Measurements from ENCODE around the gene ABHD2. TPM values are rescaled to one million over a fixed set of nuclear protein-coding genes. Genes with fewer than 3 reads are reported as not detected.

ABHD2 gene
- total and polyA plus RNA-seq, 9 of the 15 experiments (the other 6 are each of a cell fraction or from before 2014, with no cell fraction given) = 16.9 to 99.8 (median 47.5) TPM

GRCh38 chr15:89243691-89244573 lies 155.7 kb downstream of the ABHD2 start, which contains the start of gene FANCI (continued):
- peak; percentile 87; the same call in 1 of the 2 replicates for TF ChIP-seq THAP7 (CRISPR knock-in tag; IDR thresholded peaks at IDR 0.05)
- TF ChIP-seq ASH1L (IDR thresholded peaks at IDR 0.05; ENCODE audit: borderline replicate concordance, low read depth, partially characterized antibody) = peak; percentile 22
- TF ChIP-seq MEIS2 (IDR thresholded peaks at IDR 0.05; ENCODE audit: partially characterized antibody) = peak; percentile 53
- no peak for TF ChIP-seq ZNF277 (CRISPR knock-in tag; IDR thresholded peaks at IDR 0.05; ENCODE audit: borderline replicate concordance)
- TF ChIP-seq KHSRP (IDR thresholded peaks at IDR 0.05) = no peak
- no peak for TF ChIP-seq GTF3C2 (IDR thresholded peaks at IDR 0.05; ENCODE audit: borderline replicate concordance, extremely low read depth, insufficient read length)
- TF ChIP-seq ZNF12 (CRISPR knock-in tag; IDR thresholded peaks at IDR 0.05) = no peak
- peak; percentile 60 for TF ChIP-seq KDM5B (IDR thresholded peaks at IDR 0.05; ENCODE audit: insufficient replicate concordance, low read depth, low read length)
- no peak for TF ChIP-seq ZNF655 (CRISPR knock-in tag; IDR thresholded peaks at IDR 0.05)
- no peak for TF ChIP-seq ZNF785 (CRISPR knock-in tag; IDR thresholded peaks at IDR 0.05)
- 0 out of 2 replicates have a peak, but pooled peaks have one; percentile 56 for TF ChIP-seq PTBP1 (IDR thresholded peaks at IDR 0.05; ENCODE audit: low read depth, low read length)
- no peak for TF ChIP-seq EZH2 (IDR thresholded peaks at IDR 0.05; ENCODE audit: borderline replicate concordance, low read depth, low read length)
- TF ChIP-seq BCOR (IDR thresholded peaks at IDR 0.05) = peak; percentile 41; the same call in 1 of the 2 replicates
- peak; percentile 99 for TF ChIP-seq GABPA (tag; conservative IDR thresholded peaks at IDR 0.05; ENCODE audit: low read depth)
- TF ChIP-seq ZEB2 (IDR thresholded peaks at IDR 0.05) = no peak
